ENCODE measurements around the gene NGLY1. TPM values are rescaled to one million over a fixed set of nuclear protein-coding genes. Genes with fewer than 3 reads are reported as not detected.

The NGLY1 gene
- total RNA-seq, 2 donors from 2014 or later, result 50.3 to 50.5 TPM

DNA sequence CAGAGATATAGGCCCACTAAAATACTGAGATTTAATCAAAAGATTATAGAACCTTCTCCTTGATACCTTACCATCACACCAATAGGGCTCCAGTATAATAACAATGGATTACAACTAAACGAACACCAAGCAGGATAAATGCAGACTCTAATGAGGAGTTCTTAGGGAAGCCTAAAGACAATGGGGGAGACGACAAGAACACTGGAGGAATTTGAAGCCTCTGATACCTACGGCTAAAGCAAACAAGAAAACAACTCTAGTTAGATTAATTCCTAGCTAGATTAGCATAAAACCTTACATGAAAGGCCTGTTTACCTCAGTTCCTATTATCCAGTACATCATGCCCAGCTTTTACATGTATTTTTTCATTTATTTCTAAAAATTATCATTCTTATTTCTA lies 35.1 kb downstream of the NGLY1 start:
- no peak for DNase-seq

GRCh38 chr3:25747033-25747432 lies 36.2 kb downstream of the NGLY1 start:
- Histone ChIP-seq H3K4me3 (no peak overlapping the region), H3K9me3 (no peaks in the 10 kb centered on the region), H3K27ac (no peak overlapping the region), H3K36me3 (no peaks in the 10 kb centered on the region), H3K9ac (ENCODE audit: low read depth in 2 of 2, low read length in 2 of 2) (no peak overlapping the region), H3K4me1 (no peaks in the 10 kb centered on the region), H3K27me3 (no peaks in the 10 kb centered on the region)
- no peak for DNase-seq
- intact Hi-C loops (cut with DNase I), result no loop called here
- TF ChIP-seq, protein P1, sequence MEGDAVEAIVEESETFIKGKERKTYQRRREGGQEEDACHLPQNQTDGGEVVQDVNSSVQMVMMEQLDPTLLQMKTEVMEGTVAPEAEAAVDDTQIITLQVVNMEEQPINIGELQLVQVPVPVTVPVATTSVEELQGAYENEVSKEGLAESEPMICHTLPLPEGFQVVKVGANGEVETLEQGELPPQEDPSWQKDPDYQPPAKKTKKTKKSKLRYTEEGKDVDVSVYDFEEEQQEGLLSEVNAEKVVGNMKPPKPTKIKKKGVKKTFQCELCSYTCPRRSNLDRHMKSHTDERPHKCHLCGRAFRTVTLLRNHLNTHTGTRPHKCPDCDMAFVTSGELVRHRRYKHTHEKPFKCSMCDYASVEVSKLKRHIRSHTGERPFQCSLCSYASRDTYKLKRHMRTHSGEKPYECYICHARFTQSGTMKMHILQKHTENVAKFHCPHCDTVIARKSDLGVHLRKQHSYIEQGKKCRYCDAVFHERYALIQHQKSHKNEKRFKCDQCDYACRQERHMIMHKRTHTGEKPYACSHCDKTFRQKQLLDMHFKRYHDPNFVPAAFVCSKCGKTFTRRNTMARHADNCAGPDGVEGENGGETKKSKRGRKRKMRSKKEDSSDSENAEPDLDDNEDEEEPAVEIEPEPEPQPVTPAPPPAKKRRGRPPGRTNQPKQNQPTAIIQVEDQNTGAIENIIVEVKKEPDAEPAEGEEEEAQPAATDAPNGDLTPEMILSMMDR (IDR thresholded peaks at IDR 0.05), result no peak

More for the DNA sequence above, 35.1 kb downstream of the NGLY1 start:
- Histone ChIP-seq H3K4me3 (no peak overlapping the region), H3K27ac (no peak overlapping the region), H3K36me3 (no peaks in the 10 kb centered on the region), H3K27me3 (no peaks in the 10 kb centered on the region), H3K9me3 (no peaks in the 10 kb centered on the region), H3K9ac (ENCODE audit: low read depth in 2 of 2, low read length in 2 of 2) (no peak overlapping the region), H3K4me1 (no peaks in the 10 kb centered on the region)
- TF ChIP-seq, protein P1 (IDR thresholded peaks at IDR 0.05), result no peak
- intact Hi-C loops (cut with DNase I), result no loop called here

GRCh38 chr3:25744470-25744869 lies 38.8 kb downstream of the NGLY1 start:
- no peaks in the 10 kb centered on the region for H3K27me3 ChIP-seq
- H3K27ac ChIP-seq, result no peak overlapping the region
- no peak for DNase-seq
- H3K36me3 ChIP-seq, result no peaks in the 10 kb centered on the region
- no peaks in the 10 kb centered on the region for H3K4me1 ChIP-seq
- intact Hi-C loops (cut with DNase I), result no loop called here
- H3K9ac ChIP-seq (ENCODE audit: low read depth in 2 of 2, low read length in 2 of 2), result no peak overlapping the region
- no peaks in the 10 kb centered on the region for H3K9me3 ChIP-seq
- TF ChIP-seq, protein P1 (IDR thresholded peaks at IDR 0.05), result no peak
- H3K4me3 ChIP-seq, result no peak overlapping the region

DNA sequence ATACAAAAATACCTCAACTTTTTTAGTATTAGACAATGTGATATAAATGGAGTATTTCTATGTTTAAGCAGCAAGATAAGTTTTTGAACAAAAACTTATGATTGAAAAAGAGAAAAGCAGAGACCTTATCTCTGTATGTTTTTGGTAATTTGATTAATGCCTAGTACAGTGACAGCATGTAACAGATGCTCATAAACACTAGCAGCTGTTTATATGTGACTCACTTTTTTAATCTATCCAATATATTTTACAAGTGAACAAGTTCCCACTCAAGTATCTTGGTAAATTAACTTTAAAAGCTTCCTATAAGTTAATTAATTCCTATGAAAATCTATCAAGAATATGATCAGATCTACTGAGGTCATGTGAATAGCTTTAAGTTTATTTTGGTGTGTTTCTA lies 55.1 kb downstream of the NGLY1 start:
- no peaks in the 10 kb centered on the region for H3K4me1 ChIP-seq
- no peaks in the 10 kb centered on the region for H3K9me3 ChIP-seq
- H3K4me3 ChIP-seq, result no peak overlapping the region
- no peak overlapping the region for H3K9ac ChIP-seq (ENCODE audit: low read depth in 2 of 2, low read length in 2 of 2)
- no peaks in the 10 kb centered on the region for H3K27me3 ChIP-seq
- no peak for DNase-seq
- intact Hi-C loops (cut with DNase I), result no loop called here
- H3K27ac ChIP-seq, result no peak overlapping the region
- TF ChIP-seq, protein P1 (IDR thresholded peaks at IDR 0.05), result no peak
- peaks cover 8% of the 10 kb centered on the region for H3K36me3 ChIP-seq

DNA sequence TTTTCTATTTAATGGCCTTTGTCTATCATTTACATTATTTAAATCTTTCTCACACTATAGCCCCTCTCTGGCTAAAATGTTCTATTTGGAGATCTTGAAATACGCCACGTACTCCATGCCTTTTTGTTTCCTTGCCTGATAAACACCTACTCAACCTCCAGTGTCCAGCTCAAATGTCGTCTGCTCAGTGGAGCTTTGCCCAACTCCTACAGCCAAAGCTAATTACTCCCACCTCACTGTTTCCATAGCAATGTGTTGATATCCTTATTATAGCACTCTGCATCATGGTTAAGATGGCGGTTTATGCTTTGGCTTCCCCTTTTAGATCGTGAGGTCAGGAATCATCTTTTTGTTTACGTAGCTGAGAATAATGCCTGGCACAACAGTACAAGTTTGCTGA lies 55.9 kb downstream of the NGLY1 start:
- no peak overlapping the region for H3K9ac ChIP-seq (ENCODE audit: low read depth in 2 of 2, low read length in 2 of 2)
- no peaks in the 10 kb centered on the region for H3K4me1 ChIP-seq
- H3K9me3 ChIP-seq, result no peaks in the 10 kb centered on the region
- H3K27ac ChIP-seq, result no peak overlapping the region
- peaks cover under 1% of the 10 kb centered on the region for H3K36me3 ChIP-seq
- DNase-seq, result no peak
- H3K27me3 ChIP-seq, result no peaks in the 10 kb centered on the region
- TF ChIP-seq, protein P1 (IDR thresholded peaks at IDR 0.05), result no peak
- H3K4me3 ChIP-seq, result no peak overlapping the region
- intact Hi-C loops (cut with DNase I), result no loop called here

DNA sequence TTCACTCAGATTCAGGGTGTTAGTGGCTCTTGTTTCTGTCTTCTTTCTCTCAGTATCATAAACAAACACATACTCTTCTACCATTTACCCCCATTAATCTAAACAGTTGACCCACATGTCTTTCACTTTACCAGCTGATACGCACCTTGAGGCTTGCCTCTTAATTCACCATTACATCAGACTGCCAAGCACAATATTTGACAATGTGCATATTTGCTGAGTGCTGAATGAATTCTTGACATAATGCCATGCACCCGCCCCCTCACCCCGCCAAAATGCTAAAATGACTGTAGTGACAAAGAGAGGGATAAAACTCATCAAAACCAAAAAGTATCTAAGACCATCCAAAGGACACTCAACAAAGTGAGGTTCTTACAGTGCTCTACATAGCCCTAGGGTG lies 57.4 kb downstream of the NGLY1 start:
- intact Hi-C loops (cut with DNase I), result no loop called here
- Histone ChIP-seq H3K9ac (ENCODE audit: low read depth in 2 of 2, low read length in 2 of 2) (no peak overlapping the region), H3K9me3 (no peaks in the 10 kb centered on the region), H3K27me3 (no peaks in the 10 kb centered on the region), H3K4me1 (no peaks in the 10 kb centered on the region), H3K27ac (no peak overlapping the region), H3K36me3 (no peaks in the 10 kb centered on the region), H3K4me3 (no peak overlapping the region)
- TF ChIP-seq, protein P1 (IDR thresholded peaks at IDR 0.05), result no peak
- DNase-seq, result no peak
